Hypothalamus (tissue), 51 donors: ENCODE measurements around the gene ARHGAP26.
"Not testable (repeated sequence)": the region's sequence is repeated elsewhere in the genome, so short reads cannot be mapped to it uniquely, and the experiment has no call there.

Source experiments
- DNase-seq, 51 donors: peaks; one replicate each; lab custom pipeline; 2025; lab: John Stamatoyannopoulos, UW

Gene ARHGAP26

GRCh38 chr5:142920849-142921612 lies 150.9 kb downstream of the ARHGAP26 start:
- DNase-seq = no peak

- DNase-seq = peak in 1 of 51 donors; percentile 45
These were observed 152.2 kb downstream of the ARHGAP26 start for GRCh38 chr5:142922223-142922952.

- DNase-seq = no peak
These were observed 154.1 kb downstream of the ARHGAP26 start for GRCh38 chr5:142924135-142924883.

- DNase-seq = no peak
These were observed 155.6 kb downstream of the ARHGAP26 start for GRCh38 chr5:142925795-142926194.

- DNase-seq = no peak
These were observed 156.4 kb downstream of the ARHGAP26 start for GRCh38 chr5:142926549-142926948.

GRCh38 chr5:142928999-142929398 lies 158.8 kb downstream of the ARHGAP26 start:
- DNase-seq = not testable (repeated sequence)

GRCh38 chr5:142929587-142929986 lies 159.4 kb downstream of the ARHGAP26 start:
- DNase-seq = no peak

- no peak for DNase-seq
These were observed 160.4 kb downstream of the ARHGAP26 start for GRCh38 chr5:142930395-142931110.

- DNase-seq = no peak
These were observed 161.9 kb downstream of the ARHGAP26 start for GRCh38 chr5:142931896-142932686.

GRCh38 chr5:142934051-142934762 lies 164.0 kb downstream of the ARHGAP26 start:
- DNase-seq = no peak

- DNase-seq = no peak
These were observed 164.8 kb downstream of the ARHGAP26 start for GRCh38 chr5:142935014-142935413.

- DNase-seq = no peak
These were observed 167.2 kb downstream of the ARHGAP26 start for GRCh38 chr5:142937374-142937773.

GRCh38 chr5:142938266-142938880 lies 168.2 kb downstream of the ARHGAP26 start:
- DNase-seq = peak in 1 of 51 donors; percentile 45

GRCh38 chr5:142939006-142939405 lies 168.8 kb downstream of the ARHGAP26 start:
- DNase-seq = no peak

- DNase-seq = no peak
These were observed 169.7 kb downstream of the ARHGAP26 start for GRCh38 chr5:142939884-142940283.

- DNase-seq = no peak
These were observed 171.1 kb downstream of the ARHGAP26 start for GRCh38 chr5:142941245-142941644.

- DNase-seq = no peak
These were observed 172.7 kb downstream of the ARHGAP26 start for GRCh38 chr5:142942901-142943300.

- DNase-seq = no peak
These were observed 174.0 kb downstream of the ARHGAP26 start for GRCh38 chr5:142944140-142944539.

GRCh38 chr5:142945321-142945720 lies 175.1 kb downstream of the ARHGAP26 start:
- no peak for DNase-seq
